ENCODE results near the gene CNPY1.
"Not testable (repeated sequence)": the region's sequence is repeated elsewhere in the genome, so short reads cannot be mapped to it uniquely, and the experiment has no call there.

Gene CNPY1

DNA sequence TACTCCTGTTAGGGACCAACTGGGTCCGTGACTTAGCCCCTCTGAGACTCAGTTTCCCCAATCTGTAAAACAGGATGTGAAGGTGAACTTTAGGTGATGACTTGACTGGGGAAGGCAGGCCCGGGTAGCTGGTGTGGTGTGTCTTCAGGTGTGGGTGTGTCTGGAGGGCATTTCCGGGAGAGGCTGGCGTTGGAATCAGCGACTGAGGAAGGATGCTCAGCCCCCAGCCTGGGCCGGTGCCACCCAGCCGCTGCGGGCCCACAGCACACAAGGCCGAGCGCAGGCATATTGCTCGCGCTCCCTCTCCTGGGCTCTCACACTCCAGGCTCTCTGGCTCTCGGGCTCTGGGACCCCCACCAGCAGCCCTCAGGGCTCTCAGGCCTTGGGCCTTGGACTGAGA is 31.7 kb upstream of the CNPY1 start:
- DNase-seq (ENCODE audit: low spot score) = no peak

GRCh38 chr7:155577509-155577905 is 31.1 kb upstream of the CNPY1 start:
- DNase-seq (ENCODE audit: low spot score) = no peak

DNA sequence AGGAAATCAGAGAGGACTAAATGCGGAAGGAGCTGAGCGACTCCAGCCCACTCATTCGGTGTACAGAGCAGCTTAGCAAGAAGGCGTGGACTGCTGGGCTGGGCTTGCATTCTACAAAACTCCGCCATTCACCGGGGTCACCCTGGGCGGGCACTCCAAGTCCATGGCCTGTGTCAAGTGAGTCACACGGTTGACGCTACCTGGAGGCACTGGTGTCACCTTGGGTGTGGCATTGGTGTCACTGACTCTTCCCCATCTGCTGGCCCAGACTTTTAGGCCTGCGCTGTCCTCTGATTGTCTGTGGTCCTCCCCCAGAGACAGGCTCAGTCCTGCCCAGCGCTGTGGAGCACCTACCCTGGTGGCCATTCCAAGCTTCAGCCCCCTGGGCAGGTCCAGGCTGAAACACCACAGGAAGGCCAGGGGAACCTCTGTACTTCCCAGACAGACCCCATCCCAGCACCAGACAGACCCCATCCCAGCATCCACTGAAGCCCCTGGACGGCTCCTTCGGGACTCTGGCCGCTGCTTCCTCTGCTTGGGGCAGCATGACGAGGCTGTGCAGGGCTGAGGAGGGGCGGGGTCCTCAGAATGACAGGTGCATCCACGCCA is 30.6 kb upstream of the CNPY1 start:
- DNase-seq (ENCODE audit: low spot score) = no peak

DNA sequence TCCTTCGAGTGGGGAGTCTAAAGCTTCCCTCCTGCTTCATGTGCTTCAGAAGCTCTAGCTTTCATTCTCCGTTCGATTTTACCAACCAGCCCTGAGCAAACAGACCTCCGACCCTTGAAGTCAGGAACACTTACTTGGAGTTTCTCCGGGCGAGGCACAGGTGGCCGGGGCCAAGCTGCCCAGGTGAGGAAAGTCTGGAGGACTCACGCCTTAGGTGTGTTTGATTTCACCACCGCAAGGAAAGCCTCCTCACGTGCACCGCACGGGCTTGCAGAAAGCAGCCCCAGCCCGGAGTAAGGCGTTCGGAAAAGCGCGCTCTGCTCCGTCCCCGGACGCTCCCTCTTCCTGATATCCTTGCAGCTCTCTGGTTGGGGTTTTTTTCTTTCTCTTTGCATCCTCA is 30.1 kb upstream of the CNPY1 start:
- no peak for DNase-seq (ENCODE audit: low spot score)

DNA sequence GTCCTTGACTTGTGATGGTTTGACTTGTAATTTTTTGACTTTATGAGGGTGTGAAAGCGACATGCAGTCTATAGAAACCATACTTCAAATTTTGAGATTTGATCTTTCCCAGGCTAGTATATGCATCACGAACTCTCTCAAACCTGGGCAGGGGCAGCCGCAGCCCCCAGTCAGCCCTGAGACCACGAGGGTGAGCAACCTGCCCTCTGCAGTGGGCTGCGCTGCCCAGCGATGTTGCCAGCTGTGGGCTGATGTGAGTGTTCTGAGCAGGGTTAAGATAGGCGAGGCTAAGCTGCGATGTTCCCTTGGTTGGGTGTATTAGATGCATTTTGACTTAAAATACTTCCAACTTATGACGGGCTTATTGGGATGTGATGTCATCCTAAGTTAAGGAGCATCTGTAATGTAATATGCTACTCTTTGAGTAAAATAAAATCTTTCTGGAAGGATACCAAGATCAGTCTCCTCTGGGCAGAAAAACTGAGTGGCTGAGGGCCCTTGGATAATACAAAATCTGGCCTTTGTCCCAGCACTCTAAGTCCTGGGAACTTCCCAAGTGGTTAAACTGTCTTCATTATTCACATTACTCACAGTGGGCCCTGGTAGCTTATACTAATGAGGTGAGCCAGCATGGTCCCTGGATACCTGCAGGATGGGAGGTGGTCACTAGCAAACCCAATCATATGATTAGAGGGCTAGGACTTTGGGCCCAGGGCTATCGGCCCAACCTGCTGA is 28.4 kb upstream of the CNPY1 start:
- DNase-seq (ENCODE audit: low spot score) = no peak

- no peak for DNase-seq (ENCODE audit: low spot score)
Measured at GRCh38 chr7:155571581-155572345, 25.4 kb upstream of the CNPY1 start.

GRCh38 chr7:155570991-155571390 is 24.6 kb upstream of the CNPY1 start:
- no peak for DNase-seq (ENCODE audit: low spot score)

GRCh38 chr7:155570171-155570958 is 24.0 kb upstream of the CNPY1 start:
- DNase-seq (ENCODE audit: low spot score) = no peak

DNA sequence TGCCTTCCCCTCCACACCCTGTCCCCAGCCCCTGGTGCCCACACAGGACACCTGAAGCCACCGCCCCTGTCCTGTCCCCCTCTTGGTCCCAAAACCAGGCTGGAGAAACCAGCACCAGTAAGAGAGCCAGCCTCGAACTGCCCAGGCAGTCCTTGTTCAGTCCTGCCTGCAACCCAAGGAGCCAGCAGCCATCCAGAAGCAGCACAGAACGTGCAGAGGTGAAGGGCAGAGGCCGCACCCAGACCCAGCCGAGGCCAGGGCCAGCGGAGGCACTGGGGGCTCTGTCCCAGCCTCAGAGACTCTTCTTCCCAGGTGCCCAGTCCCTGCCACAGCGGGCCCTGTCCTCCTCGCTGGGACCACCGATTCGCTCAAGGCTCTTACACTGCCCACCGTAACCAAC is 23.3 kb upstream of the CNPY1 start:
- no peak for DNase-seq (ENCODE audit: low spot score)

DNA sequence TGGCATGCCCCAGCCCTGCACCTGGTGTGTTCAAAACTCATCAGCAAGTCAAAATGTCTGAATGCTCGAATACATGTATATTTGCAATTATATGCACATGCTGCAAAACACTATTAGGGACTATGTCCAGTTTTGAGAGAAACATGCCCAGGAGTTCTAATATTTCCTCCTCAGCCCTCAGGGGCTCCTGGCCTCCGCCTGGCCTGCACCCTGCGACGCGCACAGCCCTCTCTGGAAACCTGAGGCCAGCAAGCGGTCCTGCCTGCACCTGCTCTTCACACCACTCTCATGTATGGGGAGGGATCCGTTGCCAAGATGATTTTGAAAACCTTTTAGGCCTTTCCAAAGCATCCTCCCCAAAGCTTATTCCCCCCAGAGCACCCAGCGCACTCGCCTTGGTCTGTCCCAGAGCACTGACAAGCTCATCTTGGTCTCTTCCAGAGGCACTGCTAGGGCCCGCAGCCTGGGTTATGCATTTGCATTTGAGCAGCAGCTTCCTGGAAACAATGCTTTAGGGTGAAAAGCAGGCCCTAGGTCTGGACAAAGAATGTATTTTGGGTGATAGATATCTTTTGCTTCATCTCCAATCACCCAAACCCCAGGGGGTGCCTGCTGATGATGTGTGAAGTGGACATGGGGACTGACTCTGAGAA is 22.6 kb upstream of the CNPY1 start:
- no peak for DNase-seq (ENCODE audit: low spot score)

GRCh38 chr7:155568333-155568660 is 21.9 kb upstream of the CNPY1 start:
- DNase-seq (ENCODE audit: low spot score) = no peak

- DNase-seq (ENCODE audit: low spot score) = no peak
Measured at GRCh38 chr7:155567646-155568332, 21.4 kb upstream of the CNPY1 start.

DNA sequence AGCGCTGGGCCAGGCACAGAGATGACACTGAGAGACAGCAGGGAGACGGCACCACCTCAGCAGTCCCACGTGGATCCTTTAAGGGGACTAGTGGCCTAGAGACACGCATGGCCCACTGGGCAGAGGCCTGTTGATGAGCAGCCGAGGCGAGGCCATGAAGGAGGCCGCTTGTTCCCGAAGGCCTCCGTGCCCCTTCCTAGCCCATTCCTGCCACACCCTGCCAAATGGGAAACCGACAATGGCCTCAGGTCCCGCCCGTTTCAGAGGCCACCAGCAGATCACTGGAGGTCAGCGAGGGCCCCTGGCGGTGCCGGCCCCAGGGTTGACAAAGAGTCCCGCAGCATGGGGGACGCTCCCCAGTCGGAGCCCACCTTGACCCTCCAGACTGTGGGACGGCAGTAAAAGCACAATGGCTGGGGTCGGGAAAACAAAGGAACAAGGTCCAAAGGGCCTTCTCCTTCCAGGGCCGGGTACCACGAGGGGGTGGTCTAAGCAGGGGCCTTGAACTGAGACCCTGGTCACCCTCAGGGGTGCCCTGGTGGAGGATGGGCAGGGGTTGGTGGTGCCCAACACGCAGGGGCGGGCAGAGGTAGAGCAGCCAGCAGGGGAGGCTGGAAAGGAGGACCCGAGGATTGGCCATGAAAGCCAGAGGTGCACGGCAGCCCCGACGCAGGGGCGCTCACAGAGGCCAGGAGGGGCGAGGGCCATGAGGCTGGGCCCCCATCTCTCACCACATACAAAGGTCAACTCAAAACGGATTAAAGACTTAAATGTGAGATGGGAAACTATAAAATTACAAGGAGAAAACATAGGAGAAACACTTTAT is 19.9 kb upstream of the CNPY1 start:
- DNase-seq (ENCODE audit: low spot score) = no peak

DNA sequence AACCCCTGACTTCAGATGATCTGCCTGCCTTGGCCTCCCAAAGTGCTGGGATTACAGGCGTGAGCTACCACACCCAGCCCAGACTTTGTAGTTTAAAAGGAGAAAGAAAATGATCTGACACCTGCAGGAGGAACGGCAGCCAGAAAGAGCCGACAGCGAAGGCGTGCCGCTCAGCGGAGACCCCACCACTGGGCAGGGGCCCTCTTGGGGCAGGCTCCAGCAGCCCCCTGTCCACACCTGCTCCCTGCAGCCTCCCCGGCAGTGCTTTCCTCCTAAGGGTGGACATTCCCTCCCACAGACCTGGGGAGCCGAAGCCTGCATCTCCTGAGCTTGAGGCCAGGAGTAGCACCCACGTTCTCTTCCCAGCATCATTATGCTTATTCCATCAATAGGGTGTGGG is 19.2 kb upstream of the CNPY1 start:
- DNase-seq (ENCODE audit: low spot score) = no peak

DNA sequence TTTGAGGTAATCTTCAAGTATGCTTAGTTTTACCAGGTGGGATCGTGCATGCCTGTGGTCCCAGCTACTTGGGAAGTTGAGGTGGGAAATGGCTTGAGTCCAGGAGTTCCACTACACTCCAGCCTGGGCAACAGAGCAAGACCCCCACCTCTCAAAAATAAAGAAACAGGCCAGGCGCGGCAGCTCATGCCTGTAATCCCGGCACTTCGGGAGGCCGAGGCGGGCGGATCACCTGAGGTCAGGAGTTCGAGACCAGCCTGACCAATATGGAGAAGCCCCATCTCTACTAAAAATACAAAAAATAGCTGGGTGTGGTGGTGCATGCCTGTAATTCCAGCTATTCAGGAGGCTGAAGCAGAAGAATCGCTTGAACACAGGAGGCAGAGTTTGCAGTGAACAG is 16.6 kb upstream of the CNPY1 start:
- not testable (repeated sequence) for DNase-seq (ENCODE audit: low spot score)

GRCh38 chr7:155562106-155562505 is 15.7 kb upstream of the CNPY1 start:
- no peak for DNase-seq (ENCODE audit: low spot score)

- no peak for DNase-seq (ENCODE audit: low spot score)
Measured at GRCh38 chr7:155560982-155561686, 14.8 kb upstream of the CNPY1 start.

DNA sequence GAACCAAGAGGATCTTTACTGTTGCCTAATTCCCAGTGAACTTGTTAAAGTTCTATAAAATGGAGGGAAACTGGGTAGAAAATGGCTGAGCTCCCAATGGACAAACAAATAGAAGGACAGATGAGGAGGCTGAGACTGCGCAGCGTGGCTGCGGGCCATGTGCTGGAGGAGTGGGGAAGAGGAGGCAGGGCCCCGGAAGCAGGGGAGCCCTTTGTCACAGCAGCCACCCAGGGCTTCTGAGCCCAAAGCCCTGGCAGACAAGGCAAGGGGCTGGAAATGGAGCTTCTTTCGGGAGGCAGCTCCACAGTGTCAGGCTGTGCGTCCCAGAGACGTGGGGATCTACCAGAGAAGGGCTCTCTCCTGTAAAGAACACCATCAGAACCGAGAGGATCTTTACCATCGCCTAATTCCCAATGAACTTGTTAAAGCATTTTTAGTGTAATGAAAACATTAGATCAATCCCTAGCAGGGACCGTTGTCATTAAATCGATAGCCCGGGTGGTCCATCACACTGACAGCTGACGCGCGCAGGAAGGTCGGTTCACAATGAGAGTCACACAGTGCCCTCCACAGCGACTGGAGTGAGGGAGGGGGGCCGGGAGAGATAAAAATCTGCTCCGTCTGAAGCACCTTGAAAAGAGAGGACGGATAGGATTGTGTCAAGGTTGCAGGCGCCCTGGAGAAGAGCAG is 14.0 kb upstream of the CNPY1 start:
- DNase-seq (ENCODE audit: low spot score) = no peak

GRCh38 chr7:155559519-155560108 is 13.3 kb upstream of the CNPY1 start:
- DNase-seq (ENCODE audit: low spot score) = no peak

Measured in GM03348 (cell line).